GM12878 (cell line): ENCODE data around the gene PSMB5. TPM values are rescaled to one million over a fixed set of nuclear protein-coding genes. Genes with fewer than 3 reads are reported as not detected.

Experiments used
- CBX3 ChIP-seq: fragments of 200-600 bp; sonication (generic); IDR thresholded peaks from 2 replicates; pipeline ENCODE4 v1.6.1; 2016; ENCODE audit warnings: low read depth, borderline replicate concordance
- JUNB ChIP-seq: IDR thresholded peaks from 2 replicates; pipeline ENCODE4 v1.6.1; 2016; ENCODE audit warnings: antibody characterized with exemption, mild to moderate bottlenecking
- RAD51 ChIP-seq: fragments of 450-650 bp; IDR thresholded peaks from 2 replicates; pipeline ENCODE4 v1.6.1; 2016; ENCODE audit warnings: moderate library complexity, mild to moderate bottlenecking, inconsistent platforms
- RBBP5 ChIP-seq: fragments of 200-600 bp; sonication (generic); conservative IDR thresholded peaks from 2 replicates; pipeline ENCODE4 v1.6.1; 2016
- SREBF2 ChIP-seq: IDR thresholded peaks from 2 replicates; pipeline ENCODE4 v1.6.1; 2012; ENCODE audit warnings: mild to moderate bottlenecking, low read length
- TCF12 ChIP-seq: IDR thresholded peaks from 2 replicates; pipeline ENCODE4 v1.6.1; 2011; ENCODE audit warnings: low read depth, mild to moderate bottlenecking, low read length
- ZBED1 ChIP-seq: IDR thresholded peaks from 2 replicates; pipeline ENCODE4 v1.6.1; 2016; ENCODE audit warnings: borderline replicate concordance
- polyA plus RNA-seq, 11 experiments: library from polyadenylated mRNA; depleted of rRNA in 4 of 11; unstranded in 6 of 11; stranded (reverse) in 5 of 11; fragments of >200 nt; fragmentation: Nextera tagmentation in 4 of 11; fragmentation: Illumina TruSeq in 1 of 11; extraction: Ambion mirVana in 4 of 11; extraction: Trizol in 1 of 11; gene quantifications; 1 replicate in 1 of 11; 2 replicates in 10 of 11; pipeline versions ENCODE4 v1.2.1 to v1.2.3, GENCODE V29; 2011 to 2016; ENCODE audit warnings: inconsistent platforms in 2 of 11, missing spikeins in 2 of 11, low read depth in 1 of 11
- total RNA-seq, 4 experiments: library from RNA; depleted of rRNA in 3 of 4; stranded (reverse); fragments of >200 nt in 3 of 4; fragmentation: Illumina TruSeq in 1 of 4; extraction: Trizol in 1 of 4; gene quantifications; 2 replicates each; pipeline versions ENCODE4 v1.2.1 to v1.2.3, GENCODE V29; 2013 to 2021
- TF ChIP-seq, protein P1 (sequence below): IDR thresholded peaks from 2 replicates; pipeline ENCODE4 v1.6.1; 2012; ENCODE audit warnings: improper control_type of control experiment, low read depth, low read length; ENCODE audit not compliant: insufficient replicate concordance
- TF ChIP-seq, protein P2 (sequence below): fragments of 450-650 bp; formaldehyde crosslinking; IDR thresholded peaks from 2 replicates; pipeline ENCODE4 v1.4.0; 2022; ENCODE audit warnings: mild to moderate bottlenecking, moderate library complexity

PSMB5 gene
- total and polyA plus RNA-seq, 10 of the 15 experiments (the other 5 are each of a cell fraction or from before 2014, with no cell fraction given), result 84.5 to 802 (median 144) TPM

DNA sequence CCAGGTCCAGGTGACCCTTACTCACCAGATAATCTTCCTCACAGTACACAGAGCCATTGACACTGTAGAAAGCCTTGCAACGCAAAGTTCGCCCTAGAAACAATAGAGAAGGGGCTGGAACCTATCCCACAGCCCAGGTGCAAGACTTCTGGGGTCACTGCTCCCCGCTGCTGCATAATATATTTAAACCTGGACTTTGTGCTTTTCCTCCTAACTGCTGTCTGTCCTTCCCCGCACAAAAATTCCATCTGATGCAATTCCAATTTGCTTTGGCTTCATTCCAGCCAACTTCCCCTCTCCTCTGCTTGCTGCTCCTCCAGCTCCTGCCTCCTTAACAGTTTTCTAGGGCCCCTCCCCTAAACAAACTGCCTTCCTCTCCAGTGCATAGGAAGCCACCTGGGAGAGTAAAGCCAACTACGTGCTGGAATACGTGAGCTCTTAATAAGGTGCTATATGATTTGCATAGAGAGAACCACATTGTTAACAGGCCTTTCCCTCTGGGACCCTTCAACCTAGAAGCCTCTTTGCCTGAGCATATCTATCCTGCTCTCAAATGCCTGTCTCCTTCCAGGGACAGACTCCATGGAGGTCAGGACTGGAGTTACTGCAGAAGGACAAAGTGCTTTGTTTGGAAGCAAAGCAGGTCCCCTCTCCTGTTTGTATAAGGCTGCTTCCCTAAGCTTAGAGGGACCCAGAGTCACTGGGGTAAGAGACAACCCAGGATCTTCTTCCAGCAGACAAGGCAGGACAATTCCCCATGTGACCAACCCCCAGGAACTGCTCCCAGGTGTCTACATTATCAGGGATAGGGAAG, 57.9 kb downstream of the PSMB5 start (continued):
- TF ChIP-seq, protein P1, sequence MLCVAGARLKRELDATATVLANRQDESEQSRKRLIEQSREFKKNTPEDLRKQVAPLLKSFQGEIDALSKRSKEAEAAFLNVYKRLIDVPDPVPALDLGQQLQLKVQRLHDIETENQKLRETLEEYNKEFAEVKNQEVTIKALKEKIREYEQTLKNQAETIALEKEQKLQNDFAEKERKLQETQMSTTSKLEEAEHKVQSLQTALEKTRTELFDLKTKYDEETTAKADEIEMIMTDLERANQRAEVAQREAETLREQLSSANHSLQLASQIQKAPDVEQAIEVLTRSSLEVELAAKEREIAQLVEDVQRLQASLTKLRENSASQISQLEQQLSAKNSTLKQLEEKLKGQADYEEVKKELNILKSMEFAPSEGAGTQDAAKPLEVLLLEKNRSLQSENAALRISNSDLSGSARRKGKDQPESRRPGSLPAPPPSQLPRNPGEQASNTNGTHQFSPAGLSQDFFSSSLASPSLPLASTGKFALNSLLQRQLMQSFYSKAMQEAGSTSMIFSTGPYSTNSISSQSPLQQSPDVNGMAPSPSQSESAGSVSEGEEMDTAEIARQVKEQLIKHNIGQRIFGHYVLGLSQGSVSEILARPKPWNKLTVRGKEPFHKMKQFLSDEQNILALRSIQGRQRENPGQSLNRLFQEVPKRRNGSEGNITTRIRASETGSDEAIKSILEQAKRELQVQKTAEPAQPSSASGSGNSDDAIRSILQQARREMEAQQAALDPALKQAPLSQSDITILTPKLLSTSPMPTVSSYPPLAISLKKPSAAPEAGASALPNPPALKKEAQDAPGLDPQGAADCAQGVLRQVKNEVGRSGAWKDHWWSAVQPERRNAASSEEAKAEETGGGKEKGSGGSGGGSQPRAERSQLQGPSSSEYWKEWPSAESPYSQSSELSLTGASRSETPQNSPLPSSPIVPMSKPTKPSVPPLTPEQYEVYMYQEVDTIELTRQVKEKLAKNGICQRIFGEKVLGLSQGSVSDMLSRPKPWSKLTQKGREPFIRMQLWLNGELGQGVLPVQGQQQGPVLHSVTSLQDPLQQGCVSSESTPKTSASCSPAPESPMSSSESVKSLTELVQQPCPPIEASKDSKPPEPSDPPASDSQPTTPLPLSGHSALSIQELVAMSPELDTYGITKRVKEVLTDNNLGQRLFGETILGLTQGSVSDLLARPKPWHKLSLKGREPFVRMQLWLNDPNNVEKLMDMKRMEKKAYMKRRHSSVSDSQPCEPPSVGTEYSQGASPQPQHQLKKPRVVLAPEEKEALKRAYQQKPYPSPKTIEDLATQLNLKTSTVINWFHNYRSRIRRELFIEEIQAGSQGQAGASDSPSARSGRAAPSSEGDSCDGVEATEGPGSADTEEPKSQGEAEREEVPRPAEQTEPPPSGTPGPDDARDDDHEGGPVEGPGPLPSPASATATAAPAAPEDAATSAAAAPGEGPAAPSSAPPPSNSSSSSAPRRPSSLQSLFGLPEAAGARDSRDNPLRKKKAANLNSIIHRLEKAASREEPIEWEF, result no peak
- TF ChIP-seq CBX3 (no peak), ZBED1 (no peak), RBBP5 (no peak), JUNB (no peak), TCF12 (no peak), RAD51 (no peak), SREBF2 (no peak)
- TF ChIP-seq, protein P2, sequence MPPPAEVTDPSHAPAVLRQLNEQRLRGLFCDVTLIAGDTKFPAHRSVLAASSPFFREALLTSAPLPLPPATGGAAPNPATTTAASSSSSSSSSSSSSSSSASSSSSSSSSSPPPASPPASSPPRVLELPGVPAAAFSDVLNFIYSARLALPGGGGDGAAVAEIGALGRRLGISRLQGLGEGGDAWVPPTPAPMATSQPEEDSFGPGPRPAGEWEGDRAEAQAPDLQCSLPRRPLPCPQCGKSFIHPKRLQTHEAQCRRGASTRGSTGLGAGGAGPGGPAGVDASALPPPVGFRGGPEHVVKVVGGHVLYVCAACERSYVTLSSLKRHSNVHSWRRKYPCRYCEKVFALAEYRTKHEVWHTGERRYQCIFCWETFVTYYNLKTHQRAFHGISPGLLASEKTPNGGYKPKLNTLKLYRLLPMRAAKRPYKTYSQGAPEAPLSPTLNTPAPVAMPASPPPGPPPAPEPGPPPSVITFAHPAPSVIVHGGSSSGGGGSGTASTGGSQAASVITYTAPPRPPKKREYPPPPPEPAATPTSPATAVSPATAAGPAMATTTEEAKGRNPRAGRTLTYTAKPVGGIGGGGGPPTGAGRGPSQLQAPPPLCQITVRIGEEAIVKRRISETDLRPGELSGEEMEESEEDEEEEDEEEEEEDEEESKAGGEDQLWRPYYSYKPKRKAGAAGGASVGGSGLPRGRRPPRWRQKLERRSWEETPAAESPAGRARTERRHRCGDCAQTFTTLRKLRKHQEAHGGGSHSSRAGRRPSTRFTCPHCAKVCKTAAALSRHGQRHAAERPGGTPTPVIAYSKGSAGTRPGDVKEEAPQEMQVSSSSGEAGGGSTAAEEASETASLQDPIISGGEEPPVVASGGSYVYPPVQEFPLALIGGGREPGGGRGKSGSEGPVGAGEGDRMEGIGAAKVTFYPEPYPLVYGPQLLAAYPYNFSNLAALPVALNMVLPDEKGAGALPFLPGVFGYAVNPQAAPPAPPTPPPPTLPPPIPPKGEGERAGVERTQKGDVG (CRISPR knock-in tag), result no peak

Other genes starting within 250 kb of the PSMB5 start
Only the 7 nearest of the 18 such genes appear.
- gene AJUBA, start 52.3 kb downstream of the PSMB5 start, total RNA-seq (2014; rRNA removed), result 0.49 and 0.51 TPM in 2 replicates
- gene AJUBA, start 52.3 kb downstream of the PSMB5 start, total RNA-seq (2014; rRNA removed; fragmentation: Illumina TruSeq; extraction: Trizol), result 0.18 and 0.36 TPM in 2 replicates
- gene AJUBA, start 52.3 kb downstream of the PSMB5 start, total RNA-seq (2021), result 0.43 and 0.90 TPM in 2 replicates
- 18.1 and 23.6 TPM in 2 replicates for gene AJUBA, start 52.3 kb downstream of the PSMB5 start, polyA plus RNA-seq (2011; rRNA removed)
- 0.16 and 0.87 TPM in 2 replicates for gene AJUBA, start 52.3 kb downstream of the PSMB5 start, polyA plus RNA-seq (2014; fragmentation: Illumina TruSeq; extraction: Trizol)
- under 1 TPM; 0.03 to 0.04 TPM for gene AJUBA, start 52.3 kb downstream of the PSMB5 start, polyA plus RNA-seq (2014; fragmentation: Nextera tagmentation; extraction: Ambion mirVana)
- gene AJUBA, start 52.3 kb downstream of the PSMB5 start, polyA plus RNA-seq (2014; rRNA removed), result 0.32 and 0.90 TPM in 2 replicates
- gene AJUBA, start 52.3 kb downstream of the PSMB5 start, polyA plus RNA-seq (2016; fragmentation: Nextera tagmentation; extraction: Ambion mirVana), result under 1 TPM in 1 of 2 experiments, not detected in 1; 0.15 TPM
- 11.5 and 12.2 TPM in 2 replicates for gene C14orf93, start 24.8 kb downstream of the PSMB5 start, total RNA-seq (2014; rRNA removed)
- gene C14orf93, start 24.8 kb downstream of the PSMB5 start, total RNA-seq (2014; rRNA removed; fragmentation: Illumina TruSeq; extraction: Trizol), result 9.8 and 10.0 TPM in 2 replicates
- gene C14orf93, start 24.8 kb downstream of the PSMB5 start, total RNA-seq (2021), result 8.5 and 11.1 TPM in 2 replicates
- gene C14orf93, start 24.8 kb downstream of the PSMB5 start, polyA plus RNA-seq (2011; rRNA removed), result 11.7 and 13.7 TPM in 2 replicates
- gene C14orf93, start 24.8 kb downstream of the PSMB5 start, polyA plus RNA-seq (2014; fragmentation: Illumina TruSeq; extraction: Trizol), result 10.4 and 13.9 TPM in 2 replicates
- gene C14orf93, start 24.8 kb downstream of the PSMB5 start, polyA plus RNA-seq (2014; fragmentation: Nextera tagmentation; extraction: Ambion mirVana), result 1 to 10 TPM; 1.8 to 2.1 TPM
- 10.5 and 12.9 TPM in 2 replicates for gene C14orf93, start 24.8 kb downstream of the PSMB5 start, polyA plus RNA-seq (2014; rRNA removed)
- gene C14orf93, start 24.8 kb downstream of the PSMB5 start, polyA plus RNA-seq (2016; fragmentation: Nextera tagmentation; extraction: Ambion mirVana), result 1 to 10 TPM; 7.1 to 7.9 TPM
- gene PSMB11, start 7.3 kb upstream of the PSMB5 start, total RNA-seq (2014; rRNA removed), result not detected in 2 replicates
- gene PSMB11, start 7.3 kb upstream of the PSMB5 start, total RNA-seq (2014; rRNA removed; fragmentation: Illumina TruSeq; extraction: Trizol), result not detected in 2 replicates
- gene PSMB11, start 7.3 kb upstream of the PSMB5 start, total RNA-seq (2021), result not detected in 2 replicates
- not detected in 2 replicates for gene PSMB11, start 7.3 kb upstream of the PSMB5 start, polyA plus RNA-seq (2011; rRNA removed)
- not detected in 2 replicates for gene PSMB11, start 7.3 kb upstream of the PSMB5 start, polyA plus RNA-seq (2014; fragmentation: Illumina TruSeq; extraction: Trizol)
- not detected for gene PSMB11, start 7.3 kb upstream of the PSMB5 start, polyA plus RNA-seq (2014; fragmentation: Nextera tagmentation; extraction: Ambion mirVana)
- not detected in 2 replicates for gene PSMB11, start 7.3 kb upstream of the PSMB5 start, polyA plus RNA-seq (2014; rRNA removed)
- not detected for gene PSMB11, start 7.3 kb upstream of the PSMB5 start, polyA plus RNA-seq (2016; fragmentation: Nextera tagmentation; extraction: Ambion mirVana)
- 0.45 and 0.49 TPM in 2 replicates for gene CDH24, start 22.6 kb upstream of the PSMB5 start, total RNA-seq (2014; rRNA removed)
- 0.23 and 0.36 TPM in 2 replicates for gene CDH24, start 22.6 kb upstream of the PSMB5 start, total RNA-seq (2014; rRNA removed; fragmentation: Illumina TruSeq; extraction: Trizol)
- gene CDH24, start 22.6 kb upstream of the PSMB5 start, total RNA-seq (2021), result 0.90 and 1.1 TPM in 2 replicates
- 0.65 and 1.4 TPM in 2 replicates for gene CDH24, start 22.6 kb upstream of the PSMB5 start, polyA plus RNA-seq (2011; rRNA removed)
- 0.46 and 0.67 TPM in 2 replicates for gene CDH24, start 22.6 kb upstream of the PSMB5 start, polyA plus RNA-seq (2014; fragmentation: Illumina TruSeq; extraction: Trizol)
- not detected for gene CDH24, start 22.6 kb upstream of the PSMB5 start, polyA plus RNA-seq (2014; fragmentation: Nextera tagmentation; extraction: Ambion mirVana)
- gene CDH24, start 22.6 kb upstream of the PSMB5 start, polyA plus RNA-seq (2014; rRNA removed), result 1.2 and 1.5 TPM in 2 replicates
- under 1 TPM; 0.10 to 0.37 TPM for gene CDH24, start 22.6 kb upstream of the PSMB5 start, polyA plus RNA-seq (2016; fragmentation: Nextera tagmentation; extraction: Ambion mirVana)
- 96.2 and 100 TPM in 2 replicates for gene ACIN1, start 60.2 kb upstream of the PSMB5 start, total RNA-seq (2014; rRNA removed)
- 86.1 and 86.4 TPM in 2 replicates for gene ACIN1, start 60.2 kb upstream of the PSMB5 start, total RNA-seq (2014; rRNA removed; fragmentation: Illumina TruSeq; extraction: Trizol)
- gene ACIN1, start 60.2 kb upstream of the PSMB5 start, total RNA-seq (2021), result 124 and 130 TPM in 2 replicates
- gene ACIN1, start 60.2 kb upstream of the PSMB5 start, polyA plus RNA-seq (2011; rRNA removed), result 87.5 and 112 TPM in 2 replicates
- 148 and 150 TPM in 2 replicates for gene ACIN1, start 60.2 kb upstream of the PSMB5 start, polyA plus RNA-seq (2014; fragmentation: Illumina TruSeq; extraction: Trizol)
- gene ACIN1, start 60.2 kb upstream of the PSMB5 start, polyA plus RNA-seq (2014; fragmentation: Nextera tagmentation; extraction: Ambion mirVana), result 1 to 10 TPM; 4.3 to 9.9 TPM
- gene ACIN1, start 60.2 kb upstream of the PSMB5 start, polyA plus RNA-seq (2014; rRNA removed), result 117 and 126 TPM in 2 replicates
- 10 to 100 TPM; 42.3 to 44.1 TPM for gene ACIN1, start 60.2 kb upstream of the PSMB5 start, polyA plus RNA-seq (2016; fragmentation: Nextera tagmentation; extraction: Ambion mirVana)
- gene C14orf119, start 60.6 kb upstream of the PSMB5 start, total RNA-seq (2014; rRNA removed), result 38.8 and 43.7 TPM in 2 replicates
- gene C14orf119, start 60.6 kb upstream of the PSMB5 start, total RNA-seq (2014; rRNA removed; fragmentation: Illumina TruSeq; extraction: Trizol), result 36.8 and 40.8 TPM in 2 replicates
- 35.9 and 40.4 TPM in 2 replicates for gene C14orf119, start 60.6 kb upstream of the PSMB5 start, total RNA-seq (2021)
- gene C14orf119, start 60.6 kb upstream of the PSMB5 start, polyA plus RNA-seq (2011; rRNA removed), result 44.4 and 65.1 TPM in 2 replicates
- gene C14orf119, start 60.6 kb upstream of the PSMB5 start, polyA plus RNA-seq (2014; fragmentation: Illumina TruSeq; extraction: Trizol), result 32.3 and 44.9 TPM in 2 replicates
- 100 to 1,000 TPM; 166 to 228 TPM for gene C14orf119, start 60.6 kb upstream of the PSMB5 start, polyA plus RNA-seq (2014; fragmentation: Nextera tagmentation; extraction: Ambion mirVana)
- gene C14orf119, start 60.6 kb upstream of the PSMB5 start, polyA plus RNA-seq (2014; rRNA removed), result 50.1 and 50.7 TPM in 2 replicates
- gene C14orf119, start 60.6 kb upstream of the PSMB5 start, polyA plus RNA-seq (2016; fragmentation: Nextera tagmentation; extraction: Ambion mirVana), result 100 to 1,000 TPM; 104 to 120 TPM
- gene CIROP, start 70.1 kb upstream of the PSMB5 start, total RNA-seq (2014; rRNA removed), result not detected in 2 replicates
- gene CIROP, start 70.1 kb upstream of the PSMB5 start, total RNA-seq (2014; rRNA removed; fragmentation: Illumina TruSeq; extraction: Trizol), result not detected in 2 replicates
- gene CIROP, start 70.1 kb upstream of the PSMB5 start, total RNA-seq (2021), result not detected in 2 replicates
- not detected in 2 replicates for gene CIROP, start 70.1 kb upstream of the PSMB5 start, polyA plus RNA-seq (2011; rRNA removed)
- gene CIROP, start 70.1 kb upstream of the PSMB5 start, polyA plus RNA-seq (2014; fragmentation: Illumina TruSeq; extraction: Trizol), result not detected in 2 replicates
- gene CIROP, start 70.1 kb upstream of the PSMB5 start, polyA plus RNA-seq (2014; fragmentation: Nextera tagmentation; extraction: Ambion mirVana), result not detected
- gene CIROP, start 70.1 kb upstream of the PSMB5 start, polyA plus RNA-seq (2014; rRNA removed), result not detected in 2 replicates
- gene CIROP, start 70.1 kb upstream of the PSMB5 start, polyA plus RNA-seq (2016; fragmentation: Nextera tagmentation; extraction: Ambion mirVana), result not detected